ENCODE data around the gene MTF2.
A peak's percentile ranks its signal among the peaks of the same experiment; 100 is the strongest.
"Not testable (repeated sequence)": the region's sequence is repeated elsewhere in the genome, so short reads cannot be mapped to it uniquely, and the experiment has no call there.

The MTF2 gene

GRCh38 chr1:93078986-93079654 lies at the start of gene MTF2:
Gene MTF2, plus strand, starts transcription at chr1:93079283. Its CDS starts 244 bp downstream, at chr1:93079527.
- peak; percentile 97 for DNase-seq

- peak; percentile 42 for DNase-seq
These were observed 49.8 kb upstream of the MTF2 start for GRCh38 chr1:93029317-93029716.

GRCh38 chr1:93030191-93030590 lies 48.9 kb upstream of the MTF2 start:
- not testable (repeated sequence) for DNase-seq

GRCh38 chr1:93031711-93032110 lies 47.4 kb upstream of the MTF2 start:
- DNase-seq, result no peak

GRCh38 chr1:93033029-93033428 lies 46.1 kb upstream of the MTF2 start:
- peak; percentile 23 for DNase-seq

- peak; percentile 28 for DNase-seq
These were observed 45.3 kb upstream of the MTF2 start for GRCh38 chr1:93033785-93034184.

- DNase-seq, result no peak
These were observed 44.7 kb upstream of the MTF2 start for GRCh38 chr1:93034397-93034796.

- DNase-seq, result no peak
These were observed 42.4 kb upstream of the MTF2 start for GRCh38 chr1:93036672-93037071.

- peak; percentile 84 for DNase-seq
These were observed 36.7 kb upstream of the MTF2 start for GRCh38 chr1:93042187-93043056.

GRCh38 chr1:93043057-93043557 lies 36.0 kb upstream of the MTF2 start:
- no peak for DNase-seq

GRCh38 chr1:93047618-93048017 lies 31.5 kb upstream of the MTF2 start:
- DNase-seq, result no peak

- no peak for DNase-seq
These were observed 27.1 kb upstream of the MTF2 start for GRCh38 chr1:93051961-93052360.

GRCh38 chr1:93056214-93056613 lies 22.9 kb upstream of the MTF2 start:
- no peak for DNase-seq

GRCh38 chr1:93056649-93057048 lies 22.4 kb upstream of the MTF2 start:
- DNase-seq, result no peak

- peak; percentile 50 for DNase-seq
These were observed 16.9 kb upstream of the MTF2 start for GRCh38 chr1:93061895-93062792.

- DNase-seq, result no peak
These were observed 2.8 kb upstream of the MTF2 start for GRCh38 chr1:93076268-93076667.

- no peak for DNase-seq
These were observed 880 bp upstream of the MTF2 start for GRCh38 chr1:93078203-93078602.

GRCh38 chr1:93078638-93078985 lies 471 bp upstream of the MTF2 start:
- no peak for DNase-seq

GRCh38 chr1:93079685-93080141 lies 630 bp downstream of the MTF2 start:
- DNase-seq, result peak; percentile 46

- DNase-seq, result peak; percentile 49
These were observed 1.2 kb downstream of the MTF2 start for GRCh38 chr1:93080179-93080823.

- no peak for DNase-seq
These were observed 2.6 kb downstream of the MTF2 start for GRCh38 chr1:93081716-93082115.

- no peak for DNase-seq
These were observed 3.2 kb downstream of the MTF2 start for GRCh38 chr1:93082313-93082712.
